ENCODE measurements around the gene PGAP3.

The PGAP3 gene

GRCh38 chr17:39641097-39641496, 46.8 kb downstream of the PGAP3 start:
- no peak overlapping the region for H3K27ac ChIP-seq (ENCODE audit: extremely low read depth, low read depth, low read length)
- peaks cover 30% of the 10 kb centered on the region for H3K4me1 ChIP-seq (ENCODE audit: control insufficient read depth, insufficient read depth, low read length)
- TF ChIP-seq ZNF221 (tag by site-specific recombination; IDR thresholded peaks at IDR 0.05; ENCODE audit: borderline replicate concordance) (no peak), ZNF785 (tag by site-specific recombination; IDR thresholded peaks at IDR 0.05) (no peak), ZNF610 (tag by site-specific recombination; IDR thresholded peaks at IDR 0.05; ENCODE audit: borderline replicate concordance) (no peak), ZNF585B (tag by site-specific recombination; IDR thresholded peaks at IDR 0.05) (no peak), ZFP69B (tag by site-specific recombination; IDR thresholded peaks at IDR 0.05) (no peak), ZNF24 (tag by site-specific recombination; IDR thresholded peaks at IDR 0.05) (no peak), ZNF558 (tag by site-specific recombination; IDR thresholded peaks at IDR 0.05) (no peak), ZNF350 (tag by site-specific recombination; IDR thresholded peaks at IDR 0.05) (no peak), ZNF211 (tag by site-specific recombination; IDR thresholded peaks at IDR 0.05; ENCODE audit: low read depth) (no peak), ZNF10 (tag by site-specific recombination; IDR thresholded peaks at IDR 0.05) (no peak), TCF7L2 (IDR thresholded peaks at IDR 0.05; ENCODE audit: borderline replicate concordance, low read depth, low read length) (no peak), ZNF600 (tag by site-specific recombination; IDR thresholded peaks at IDR 0.05) (no peak), RBAK (tag by site-specific recombination; IDR thresholded peaks at IDR 0.05) (no peak), ZNF777 (tag by site-specific recombination; IDR thresholded peaks at IDR 0.05; ENCODE audit: borderline replicate concordance) (no peak), ZNF549 (tag by site-specific recombination; IDR thresholded peaks at IDR 0.05) (no peak)
- TF ChIP-seq, protein P1, sequence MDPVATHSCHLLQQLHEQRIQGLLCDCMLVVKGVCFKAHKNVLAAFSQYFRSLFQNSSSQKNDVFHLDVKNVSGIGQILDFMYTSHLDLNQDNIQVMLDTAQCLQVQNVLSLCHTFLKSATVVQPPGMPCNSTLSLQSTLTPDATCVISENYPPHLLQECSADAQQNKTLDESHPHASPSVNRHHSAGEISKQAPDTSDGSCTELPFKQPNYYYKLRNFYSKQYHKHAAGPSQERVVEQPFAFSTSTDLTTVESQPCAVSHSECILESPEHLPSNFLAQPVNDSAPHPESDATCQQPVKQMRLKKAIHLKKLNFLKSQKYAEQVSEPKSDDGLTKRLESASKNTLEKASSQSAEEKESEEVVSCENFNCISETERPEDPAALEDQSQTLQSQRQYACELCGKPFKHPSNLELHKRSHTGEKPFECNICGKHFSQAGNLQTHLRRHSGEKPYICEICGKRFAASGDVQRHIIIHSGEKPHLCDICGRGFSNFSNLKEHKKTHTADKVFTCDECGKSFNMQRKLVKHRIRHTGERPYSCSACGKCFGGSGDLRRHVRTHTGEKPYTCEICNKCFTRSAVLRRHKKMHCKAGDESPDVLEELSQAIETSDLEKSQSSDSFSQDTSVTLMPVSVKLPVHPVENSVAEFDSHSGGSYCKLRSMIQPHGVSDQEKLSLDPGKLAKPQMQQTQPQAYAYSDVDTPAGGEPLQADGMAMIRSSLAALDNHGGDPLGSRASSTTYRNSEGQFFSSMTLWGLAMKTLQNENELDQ (tag by site-specific recombination; IDR thresholded peaks at IDR 0.05; ENCODE audit: low read depth), result no peak
- TF ChIP-seq, protein P2, sequence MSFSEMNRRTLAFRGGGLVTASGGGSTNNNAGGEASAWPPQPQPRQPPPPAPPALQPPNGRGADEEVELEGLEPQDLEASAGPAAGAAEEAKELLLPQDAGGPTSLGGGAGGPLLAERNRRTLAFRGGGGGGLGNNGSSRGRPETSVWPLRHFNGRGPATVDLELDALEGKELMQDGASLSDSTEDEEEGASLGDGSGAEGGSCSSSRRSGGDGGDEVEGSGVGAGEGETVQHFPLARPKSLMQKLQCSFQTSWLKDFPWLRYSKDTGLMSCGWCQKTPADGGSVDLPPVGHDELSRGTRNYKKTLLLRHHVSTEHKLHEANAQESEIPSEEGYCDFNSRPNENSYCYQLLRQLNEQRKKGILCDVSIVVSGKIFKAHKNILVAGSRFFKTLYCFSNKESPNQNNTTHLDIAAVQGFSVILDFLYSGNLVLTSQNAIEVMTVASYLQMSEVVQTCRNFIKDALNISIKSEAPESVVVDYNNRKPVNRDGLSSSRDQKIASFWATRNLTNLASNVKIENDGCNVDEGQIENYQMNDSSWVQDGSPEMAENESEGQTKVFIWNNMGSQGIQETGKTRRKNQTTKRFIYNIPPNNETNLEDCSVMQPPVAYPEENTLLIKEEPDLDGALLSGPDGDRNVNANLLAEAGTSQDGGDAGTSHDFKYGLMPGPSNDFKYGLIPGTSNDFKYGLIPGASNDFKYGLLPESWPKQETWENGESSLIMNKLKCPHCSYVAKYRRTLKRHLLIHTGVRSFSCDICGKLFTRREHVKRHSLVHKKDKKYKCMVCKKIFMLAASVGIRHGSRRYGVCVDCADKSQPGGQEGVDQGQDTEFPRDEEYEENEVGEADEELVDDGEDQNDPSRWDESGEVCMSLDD (tag by site-specific recombination; IDR thresholded peaks at IDR 0.05), result no peak
- no peak overlapping the region for H3K4me3 ChIP-seq (ENCODE audit: low read depth, low read length)
- H3K9me3 ChIP-seq (ENCODE audit: control insufficient read depth, insufficient read depth, low read depth, low read length), result no peaks in the 10 kb centered on the region
- H3K36me3 ChIP-seq (ENCODE audit: control insufficient read depth in 2 of 2, insufficient read depth in 1 of 2, low read length in 2 of 2), result no peaks in the 10 kb centered on the region
- ChIA-PET CTCF (interaction anchor here (9.2 to 14.6 kb wide), 2 partner anchors 11 to 19 kb away, joined by 126 to 311 read pairs; no protein-coding TSS in a partner anchor), POLR2A (interaction anchor here (1.6 kb wide), 1 partner anchor 10 kb away, joined by 3 read pairs; no protein-coding TSS in a partner anchor)

DNA sequence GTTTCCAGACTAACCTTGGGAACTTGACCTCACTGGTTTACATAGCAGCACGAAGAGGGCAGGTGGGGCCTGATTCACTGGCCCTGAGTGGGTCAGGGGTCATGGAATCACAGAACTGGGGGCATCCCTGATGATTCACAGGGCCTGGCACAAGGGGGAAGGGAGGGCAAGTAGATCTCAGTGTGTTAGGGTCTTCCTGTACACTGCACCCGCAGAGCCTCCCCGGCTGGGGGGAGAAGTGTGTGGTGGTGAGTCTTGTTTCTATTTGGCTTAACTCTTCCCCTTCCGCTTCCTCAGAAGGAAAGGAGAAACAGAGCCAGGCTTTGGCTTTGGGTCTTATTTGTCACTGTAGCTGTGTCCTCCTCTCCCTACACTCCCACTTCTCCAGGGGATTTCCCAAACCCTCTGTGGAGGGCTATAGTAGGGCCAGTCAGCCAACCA, 47.2 kb downstream of the PGAP3 start:
- Histone ChIP-seq H3K9me3 (ENCODE audit: control insufficient read depth, insufficient read depth, low read depth, low read length) (no peaks in the 10 kb centered on the region), H3K4me1 (ENCODE audit: control insufficient read depth, insufficient read depth, low read length) (peaks cover 30% of the 10 kb centered on the region), H3K4me3 (ENCODE audit: low read depth, low read length) (no peak overlapping the region), H3K36me3 (ENCODE audit: control insufficient read depth in 2 of 2, insufficient read depth in 1 of 2, low read length in 2 of 2) (no peaks in the 10 kb centered on the region), H3K27ac (ENCODE audit: extremely low read depth, low read depth, low read length) (no peak overlapping the region)
- CTCF ChIA-PET, result interaction anchor here (9.2 to 14.6 kb wide), 2 partner anchors 12 to 19 kb away, joined by 126 to 311 read pairs; no protein-coding TSS in a partner anchor
- POLR2A ChIA-PET, result interaction anchor here (1.6 kb wide), 1 partner anchor 10 kb away, joined by 3 read pairs; no protein-coding TSS in a partner anchor
- TF ChIP-seq, protein P3, sequence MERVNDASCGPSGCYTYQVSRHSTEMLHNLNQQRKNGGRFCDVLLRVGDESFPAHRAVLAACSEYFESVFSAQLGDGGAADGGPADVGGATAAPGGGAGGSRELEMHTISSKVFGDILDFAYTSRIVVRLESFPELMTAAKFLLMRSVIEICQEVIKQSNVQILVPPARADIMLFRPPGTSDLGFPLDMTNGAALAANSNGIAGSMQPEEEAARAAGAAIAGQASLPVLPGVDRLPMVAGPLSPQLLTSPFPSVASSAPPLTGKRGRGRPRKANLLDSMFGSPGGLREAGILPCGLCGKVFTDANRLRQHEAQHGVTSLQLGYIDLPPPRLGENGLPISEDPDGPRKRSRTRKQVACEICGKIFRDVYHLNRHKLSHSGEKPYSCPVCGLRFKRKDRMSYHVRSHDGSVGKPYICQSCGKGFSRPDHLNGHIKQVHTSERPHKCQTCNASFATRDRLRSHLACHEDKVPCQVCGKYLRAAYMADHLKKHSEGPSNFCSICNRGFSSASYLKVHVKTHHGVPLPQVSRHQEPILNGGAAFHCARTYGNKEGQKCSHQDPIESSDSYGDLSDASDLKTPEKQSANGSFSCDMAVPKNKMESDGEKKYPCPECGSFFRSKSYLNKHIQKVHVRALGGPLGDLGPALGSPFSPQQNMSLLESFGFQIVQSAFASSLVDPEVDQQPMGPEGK (tag by site-specific recombination; IDR thresholded peaks at IDR 0.05), result no peak
- TF ChIP-seq ZNF16 (tag by site-specific recombination; IDR thresholded peaks at IDR 0.05; ENCODE audit: low read depth) (no peak), ZNF157 (tag by site-specific recombination; IDR thresholded peaks at IDR 0.05) (no peak), SP2 (tag by site-specific recombination; IDR thresholded peaks at IDR 0.05) (no peak), ZNF24 (tag by site-specific recombination; IDR thresholded peaks at IDR 0.05) (no peak), ZBTB20 (tag by site-specific recombination; IDR thresholded peaks at IDR 0.05) (no peak), ZNF610 (tag by site-specific recombination; IDR thresholded peaks at IDR 0.05; ENCODE audit: borderline replicate concordance) (no peak), KLF17 (tag by site-specific recombination; IDR thresholded peaks at IDR 0.05) (no peak), ZNF239 (tag by site-specific recombination; IDR thresholded peaks at IDR 0.05) (no peak)
- TF ChIP-seq, protein P4, sequence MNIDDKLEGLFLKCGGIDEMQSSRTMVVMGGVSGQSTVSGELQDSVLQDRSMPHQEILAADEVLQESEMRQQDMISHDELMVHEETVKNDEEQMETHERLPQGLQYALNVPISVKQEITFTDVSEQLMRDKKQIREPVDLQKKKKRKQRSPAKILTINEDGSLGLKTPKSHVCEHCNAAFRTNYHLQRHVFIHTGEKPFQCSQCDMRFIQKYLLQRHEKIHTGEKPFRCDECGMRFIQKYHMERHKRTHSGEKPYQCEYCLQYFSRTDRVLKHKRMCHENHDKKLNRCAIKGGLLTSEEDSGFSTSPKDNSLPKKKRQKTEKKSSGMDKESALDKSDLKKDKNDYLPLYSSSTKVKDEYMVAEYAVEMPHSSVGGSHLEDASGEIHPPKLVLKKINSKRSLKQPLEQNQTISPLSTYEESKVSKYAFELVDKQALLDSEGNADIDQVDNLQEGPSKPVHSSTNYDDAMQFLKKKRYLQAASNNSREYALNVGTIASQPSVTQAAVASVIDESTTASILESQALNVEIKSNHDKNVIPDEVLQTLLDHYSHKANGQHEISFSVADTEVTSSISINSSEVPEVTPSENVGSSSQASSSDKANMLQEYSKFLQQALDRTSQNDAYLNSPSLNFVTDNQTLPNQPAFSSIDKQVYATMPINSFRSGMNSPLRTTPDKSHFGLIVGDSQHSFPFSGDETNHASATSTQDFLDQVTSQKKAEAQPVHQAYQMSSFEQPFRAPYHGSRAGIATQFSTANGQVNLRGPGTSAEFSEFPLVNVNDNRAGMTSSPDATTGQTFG (tag by site-specific recombination; IDR thresholded peaks at IDR 0.05; ENCODE audit: borderline replicate concordance), result no peak

All from HEK293 (cell line).